DND-41 (cell line): ENCODE results near the gene PIAS1.
"Not testable (repeated sequence)": the region's sequence is repeated elsewhere in the genome, so short reads cannot be mapped to it uniquely, and the experiment has no call there.

Source experiments
- EZH2 ChIP-seq: IDR thresholded peaks from 3 replicates; pipeline ENCODE4 v1.6.1; 2012; ENCODE audit warnings: borderline replicate concordance, low read depth, mild to moderate bottlenecking, moderate library complexity, low read length, inconsistent platforms; ENCODE audit not compliant: severe bottlenecking
- TF ChIP-seq, protein P1 (sequence below): IDR thresholded peaks from 2 replicates; pipeline ENCODE4 v1.5.1; 2012; ENCODE audit warnings: borderline replicate concordance, low read length, moderate library complexity, mild to moderate bottlenecking; ENCODE audit not compliant: poor library complexity, severe bottlenecking; ENCODE audit errors: extremely low read depth

DNA sequence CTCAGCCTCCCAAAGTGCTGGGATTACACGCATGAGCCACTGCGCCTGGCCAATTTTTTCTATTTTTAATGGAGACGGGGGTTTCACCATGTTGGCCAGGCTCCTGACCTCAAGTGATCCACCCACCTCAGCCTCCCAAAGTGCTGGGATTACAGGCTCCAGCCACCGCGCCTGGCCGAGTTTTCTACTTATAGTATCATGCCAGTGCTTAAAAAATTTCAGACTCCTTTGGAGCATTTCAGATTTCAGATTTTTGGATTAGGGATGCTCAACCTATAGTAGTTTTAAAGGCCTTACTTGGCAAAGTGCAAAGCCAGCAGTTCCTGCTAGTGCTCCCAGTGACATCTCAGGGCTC is 159.4 kb downstream of the PIAS1 start:
- TF ChIP-seq, protein P1, sequence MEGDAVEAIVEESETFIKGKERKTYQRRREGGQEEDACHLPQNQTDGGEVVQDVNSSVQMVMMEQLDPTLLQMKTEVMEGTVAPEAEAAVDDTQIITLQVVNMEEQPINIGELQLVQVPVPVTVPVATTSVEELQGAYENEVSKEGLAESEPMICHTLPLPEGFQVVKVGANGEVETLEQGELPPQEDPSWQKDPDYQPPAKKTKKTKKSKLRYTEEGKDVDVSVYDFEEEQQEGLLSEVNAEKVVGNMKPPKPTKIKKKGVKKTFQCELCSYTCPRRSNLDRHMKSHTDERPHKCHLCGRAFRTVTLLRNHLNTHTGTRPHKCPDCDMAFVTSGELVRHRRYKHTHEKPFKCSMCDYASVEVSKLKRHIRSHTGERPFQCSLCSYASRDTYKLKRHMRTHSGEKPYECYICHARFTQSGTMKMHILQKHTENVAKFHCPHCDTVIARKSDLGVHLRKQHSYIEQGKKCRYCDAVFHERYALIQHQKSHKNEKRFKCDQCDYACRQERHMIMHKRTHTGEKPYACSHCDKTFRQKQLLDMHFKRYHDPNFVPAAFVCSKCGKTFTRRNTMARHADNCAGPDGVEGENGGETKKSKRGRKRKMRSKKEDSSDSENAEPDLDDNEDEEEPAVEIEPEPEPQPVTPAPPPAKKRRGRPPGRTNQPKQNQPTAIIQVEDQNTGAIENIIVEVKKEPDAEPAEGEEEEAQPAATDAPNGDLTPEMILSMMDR: not testable (repeated sequence)
- not testable (repeated sequence) for TF ChIP-seq EZH2
